Nephron (organoid): ENCODE data around the gene MED26.
"Not testable (repeated sequence)": the region's sequence is repeated elsewhere in the genome, so short reads cannot be mapped to it uniquely, and the experiment has no call there.

ENCODE experiments used
- H3K27ac Mint-ChIP-seq, 3 experiments: 2 replicates each; pipeline ENCODE4 v1.8.0; 2020; ENCODE audit warnings: mixed read lengths in 3 of 3, mild to moderate bottlenecking in 2 of 3, moderate library complexity in 1 of 3
- H3K27me3 Mint-ChIP-seq: 2 replicates; pipeline ENCODE4 v1.8.0; 2021; ENCODE audit warnings: low read depth, mild to moderate bottlenecking, moderate library complexity, mixed read lengths
- H3K36me3 Mint-ChIP-seq: 2 replicates; pipeline ENCODE4 v1.8.0; 2020; ENCODE audit warnings: low read depth, mixed read lengths
- H3K4me1 Mint-ChIP-seq: 2 replicates; pipeline ENCODE4 v1.8.0; 2020; ENCODE audit warnings: mixed read lengths
- H3K4me3 Mint-ChIP-seq, 3 experiments: 2 replicates each; pipeline ENCODE4 v1.8.0; 2020; ENCODE audit warnings: mild to moderate bottlenecking in 3 of 3, mixed read lengths in 3 of 3, moderate library complexity in 2 of 3
- H3K9me3 Mint-ChIP-seq: 2 replicates; pipeline ENCODE4 v1.8.0; 2020; ENCODE audit warnings: mixed read lengths
- TF ChIP-seq, protein P1 (sequence below), 3 experiments: fragments of 200-600 bp; sonication (generic); IDR thresholded peaks; one replicate each; pipeline ENCODE4 v1.5.0; 2021; ENCODE audit warnings: antibody characterized with exemption in 3 of 3; ENCODE audit not compliant: unreplicated experiment in 3 of 3

The MED26 gene

GRCh38 chr19:16652854-16653253 is 24.9 kb upstream of the MED26 start:
- peaks cover 3% of the 10 kb centered on the region for H3K4me1 Mint-ChIP-seq
- peak overlapping the region in 1 of 3 experiments; percentile 12 for H3K27ac Mint-ChIP-seq
- peaks cover 70% of the 10 kb centered on the region for H3K36me3 Mint-ChIP-seq
- no peak overlapping the region for H3K4me3 Mint-ChIP-seq
- no peaks in the 10 kb centered on the region for H3K27me3 Mint-ChIP-seq
- TF ChIP-seq, protein P1, sequence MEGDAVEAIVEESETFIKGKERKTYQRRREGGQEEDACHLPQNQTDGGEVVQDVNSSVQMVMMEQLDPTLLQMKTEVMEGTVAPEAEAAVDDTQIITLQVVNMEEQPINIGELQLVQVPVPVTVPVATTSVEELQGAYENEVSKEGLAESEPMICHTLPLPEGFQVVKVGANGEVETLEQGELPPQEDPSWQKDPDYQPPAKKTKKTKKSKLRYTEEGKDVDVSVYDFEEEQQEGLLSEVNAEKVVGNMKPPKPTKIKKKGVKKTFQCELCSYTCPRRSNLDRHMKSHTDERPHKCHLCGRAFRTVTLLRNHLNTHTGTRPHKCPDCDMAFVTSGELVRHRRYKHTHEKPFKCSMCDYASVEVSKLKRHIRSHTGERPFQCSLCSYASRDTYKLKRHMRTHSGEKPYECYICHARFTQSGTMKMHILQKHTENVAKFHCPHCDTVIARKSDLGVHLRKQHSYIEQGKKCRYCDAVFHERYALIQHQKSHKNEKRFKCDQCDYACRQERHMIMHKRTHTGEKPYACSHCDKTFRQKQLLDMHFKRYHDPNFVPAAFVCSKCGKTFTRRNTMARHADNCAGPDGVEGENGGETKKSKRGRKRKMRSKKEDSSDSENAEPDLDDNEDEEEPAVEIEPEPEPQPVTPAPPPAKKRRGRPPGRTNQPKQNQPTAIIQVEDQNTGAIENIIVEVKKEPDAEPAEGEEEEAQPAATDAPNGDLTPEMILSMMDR (IDR thresholded peaks at IDR 0.05; ENCODE audit: unreplicated experiment in 3 of 3): no peak
- H3K9me3 Mint-ChIP-seq: no peaks in the 10 kb centered on the region

GRCh38 chr19:16651421-16652188 is 23.6 kb upstream of the MED26 start:
- not testable (repeated sequence) for H3K4me1 Mint-ChIP-seq, H3K9me3 Mint-ChIP-seq, H3K27me3 Mint-ChIP-seq, H3K27ac Mint-ChIP-seq, H3K4me3 Mint-ChIP-seq
- peaks cover 70% of the 10 kb centered on the region for H3K36me3 Mint-ChIP-seq

DNA sequence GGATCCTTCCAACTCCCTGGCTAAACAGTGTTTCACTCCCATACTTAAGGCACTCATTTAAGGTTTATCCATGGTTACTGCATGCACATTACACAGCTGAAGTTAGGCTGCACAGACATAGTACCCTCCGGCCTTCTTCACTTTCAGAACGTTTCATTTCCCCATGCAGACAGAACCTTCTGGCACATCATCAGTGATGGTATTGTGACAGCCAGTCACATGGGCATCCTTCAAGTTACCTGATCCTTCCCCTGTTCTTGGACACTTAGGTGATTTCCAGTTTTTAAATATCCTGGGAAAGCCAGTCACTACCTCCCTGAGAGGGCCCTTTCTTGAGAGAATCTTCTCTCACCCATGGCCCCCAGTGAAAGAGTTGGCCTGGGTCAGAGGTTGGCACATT is 22.8 kb upstream of the MED26 start:
- no peaks in the 10 kb centered on the region for H3K9me3 Mint-ChIP-seq
- TF ChIP-seq, protein P1 (IDR thresholded peaks at IDR 0.05; ENCODE audit: unreplicated experiment in 3 of 3): no peak
- no peak overlapping the region for H3K27ac Mint-ChIP-seq
- peaks cover 64% of the 10 kb centered on the region for H3K36me3 Mint-ChIP-seq
- no peaks in the 10 kb centered on the region for H3K27me3 Mint-ChIP-seq
- H3K4me1 Mint-ChIP-seq: no peaks in the 10 kb centered on the region
- H3K4me3 Mint-ChIP-seq: no peak overlapping the region

DNA sequence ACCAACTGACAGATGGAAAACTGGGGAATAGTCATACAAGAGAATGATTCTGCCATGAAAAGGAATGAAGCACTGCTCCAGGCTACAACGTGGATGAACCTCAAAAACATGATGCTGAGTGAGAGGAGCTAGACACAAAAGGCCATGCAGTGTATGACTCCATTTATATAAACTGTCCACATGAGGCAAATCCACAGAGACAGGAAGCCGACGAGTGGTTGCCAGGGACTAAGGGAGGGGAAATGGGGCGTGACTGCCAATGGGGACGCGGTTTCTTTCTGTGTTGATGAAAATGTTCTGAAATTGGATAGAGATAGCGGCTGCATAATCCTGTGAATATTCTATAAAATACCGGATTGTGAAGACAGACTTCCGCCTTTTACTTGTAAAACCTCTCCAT is 21.7 kb upstream of the MED26 start:
- Mint-ChIP-seq H3K27me3 (no peaks in the 10 kb centered on the region), H3K4me3 (no peak overlapping the region), H3K27ac (no peak overlapping the region), H3K9me3 (no peaks in the 10 kb centered on the region), H3K4me1 (no peaks in the 10 kb centered on the region), H3K36me3 (peaks cover 67% of the 10 kb centered on the region)
- TF ChIP-seq, protein P1 (IDR thresholded peaks at IDR 0.05; ENCODE audit: unreplicated experiment in 3 of 3): no peak

GRCh38 chr19:16645140-16645539 is 17.1 kb upstream of the MED26 start:
- peaks cover 67% of the 10 kb centered on the region for H3K36me3 Mint-ChIP-seq
- no peaks in the 10 kb centered on the region for H3K9me3 Mint-ChIP-seq
- H3K4me3 Mint-ChIP-seq: no peak overlapping the region
- H3K27me3 Mint-ChIP-seq: no peaks in the 10 kb centered on the region
- TF ChIP-seq, protein P1 (IDR thresholded peaks at IDR 0.05; ENCODE audit: unreplicated experiment in 3 of 3): no peak
- H3K27ac Mint-ChIP-seq: no peak overlapping the region
- no peaks in the 10 kb centered on the region for H3K4me1 Mint-ChIP-seq

- TF ChIP-seq, protein P1 (IDR thresholded peaks at IDR 0.05; ENCODE audit: unreplicated experiment in 3 of 3): no peak
- H3K36me3 Mint-ChIP-seq: peaks cover 69% of the 10 kb centered on the region
- H3K4me3 Mint-ChIP-seq: no peak overlapping the region
- H3K4me1 Mint-ChIP-seq: peaks cover 4% of the 10 kb centered on the region
- H3K27ac Mint-ChIP-seq: no peak overlapping the region
- no peaks in the 10 kb centered on the region for H3K9me3 Mint-ChIP-seq
- no peaks in the 10 kb centered on the region for H3K27me3 Mint-ChIP-seq
Measured at GRCh38 chr19:16641695-16642094, 13.7 kb upstream of the MED26 start.
